Thymus (tissue), 11 donors: ENCODE measurements around the gene HMGCL. TPM values are rescaled to one million over a fixed set of nuclear protein-coding genes. Genes with fewer than 3 reads are reported as not detected.

Experiments used
- DNase-seq, 9 donors: peaks; one replicate each; pipeline ENCODE4 v3.0.0-alpha.2; 2013; ENCODE audit warnings: low spot score in 9 of 9, low read depth in 6 of 9, missing footprints in 1 of 9
- H3K27ac ChIP-seq, 2 donors: one replicate each; pipeline ENCODE4 v1.5.1; 2013; ENCODE audit warnings: control low read depth in 1 of 2, low read depth in 1 of 2, low read length in 1 of 2, mild to moderate bottlenecking in 1 of 2, moderate library complexity in 1 of 2
- H3K27me3 ChIP-seq, 2 donors: one replicate each; pipeline ENCODE4 v1.5.1; 2013; ENCODE audit warnings: low read length in 1 of 2; ENCODE audit not compliant: control insufficient read depth in 2 of 2, insufficient read depth in 1 of 2
- H3K36me3 ChIP-seq, 2 donors: one replicate each; pipeline ENCODE4 v1.5.1; 2013; ENCODE audit warnings: low read length in 1 of 2, mild to moderate bottlenecking in 1 of 2, moderate library complexity in 1 of 2; ENCODE audit not compliant: control insufficient read depth in 2 of 2, insufficient read depth in 2 of 2
- H3K4me1 ChIP-seq, 2 donors: one replicate each; pipeline ENCODE4 v1.5.1; 2013; ENCODE audit warnings: low read length in 2 of 2; ENCODE audit not compliant: control insufficient read depth in 2 of 2, insufficient read depth in 2 of 2
- H3K4me3 ChIP-seq, 2 donors: one replicate each; pipeline ENCODE4 v1.5.1; 2013; ENCODE audit warnings: low read length in 2 of 2, control low read depth in 1 of 2, mild to moderate bottlenecking in 1 of 2
- H3K9me3 ChIP-seq, 2 donors: one replicate each; pipeline ENCODE4 v1.5.1; 2013; ENCODE audit warnings: low read length in 1 of 2, mild to moderate bottlenecking in 1 of 2; ENCODE audit not compliant: control insufficient read depth in 2 of 2, insufficient read depth in 1 of 2
- WGBS: extraction: QIAGEN DNeasy Blood & Tissue Kit; methylation state at CpG from one replicate; pipeline ENCODE4 v1.1.7; 2013; 5-methylcytosine and 5-hydroxymethylcytosine counted together
- polyA plus RNA-seq: library from polyadenylated mRNA; stranded (reverse); fragments of 200-250 nt; gene quantifications from one replicate; pipeline ENCODE4 v1.2.3, GENCODE V29; 2013
- total RNA-seq: library from RNA; stranded (reverse); fragments of 120-200 nt; gene quantifications from one replicate; pipeline ENCODE4 v1.2.4, GENCODE V29; 2013
- donor health status: healthy.

HMGCL gene
- total and polyA plus RNA-seq, 2 donors = 34.2 to 41.6 TPM

DNA sequence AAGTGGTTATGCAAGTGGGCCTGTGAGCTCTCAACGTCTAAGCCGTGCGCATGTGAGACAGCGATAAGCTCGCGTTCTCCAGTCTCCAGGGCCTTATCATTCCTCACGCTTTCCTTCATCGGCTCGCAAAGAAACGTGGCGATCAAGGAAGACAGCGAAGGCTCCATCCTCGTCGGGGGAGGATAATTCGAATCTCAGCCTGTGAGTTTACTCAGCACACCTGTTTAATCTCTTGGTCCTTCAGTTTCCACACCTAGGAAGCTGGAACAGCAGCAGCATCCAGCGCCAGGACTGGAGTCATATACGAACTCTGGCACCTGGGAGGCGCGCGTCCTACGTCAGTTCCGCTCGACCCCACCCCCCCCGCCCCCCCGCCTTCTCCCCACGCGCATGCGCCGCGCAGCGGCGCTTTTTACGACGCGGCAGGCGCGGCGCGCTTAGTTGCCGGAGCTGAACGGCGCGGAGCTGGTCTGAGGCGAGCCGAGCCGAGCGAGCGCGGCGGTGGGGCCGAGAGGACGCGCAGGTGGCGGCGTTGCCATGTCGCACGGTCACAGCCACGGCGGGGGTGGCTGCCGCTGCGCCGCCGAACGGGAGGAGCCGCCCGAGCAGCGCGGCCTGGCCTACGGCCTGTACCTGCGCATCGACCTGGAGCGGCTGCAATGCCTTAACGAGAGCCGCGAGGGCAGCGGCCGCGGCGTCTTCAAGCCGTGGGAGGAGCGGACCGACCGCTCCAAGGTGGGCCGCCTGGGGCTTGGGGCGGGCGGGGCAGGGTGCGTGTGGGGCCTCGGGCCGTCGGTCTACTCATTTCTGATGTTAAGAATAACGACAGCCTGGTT, 47.0 kb downstream of the HMGCL start, which contains the start of gene PITHD1:
Gene PITHD1 (plus strand): TSS at position 440 of the 836 bp plus-strand sequence. CDS start 98 bp downstream, at position 538.
- H3K4me1 ChIP-seq = peaks cover 14 to 33% of the 10 kb centered on the region in 2 donors
- H3K27me3 ChIP-seq = no peaks in the 10 kb centered on the region
- H3K4me3 ChIP-seq = peak within 1 kb of the TSS; percentile 87 to 98
- H3K9me3 ChIP-seq = no peaks in the 10 kb centered on the region
- H3K27ac ChIP-seq = peak within 1 kb of the TSS; percentile 80 to 90
- peaks cover 0 to 15% of the 10 kb centered on the region in 2 donors for H3K36me3 ChIP-seq
- DNase-seq = peak; percentile 59 to 91 (median 75)
- under 1% methylated on average over 91 of the region's 91 CpGs for WGBS

DNA sequence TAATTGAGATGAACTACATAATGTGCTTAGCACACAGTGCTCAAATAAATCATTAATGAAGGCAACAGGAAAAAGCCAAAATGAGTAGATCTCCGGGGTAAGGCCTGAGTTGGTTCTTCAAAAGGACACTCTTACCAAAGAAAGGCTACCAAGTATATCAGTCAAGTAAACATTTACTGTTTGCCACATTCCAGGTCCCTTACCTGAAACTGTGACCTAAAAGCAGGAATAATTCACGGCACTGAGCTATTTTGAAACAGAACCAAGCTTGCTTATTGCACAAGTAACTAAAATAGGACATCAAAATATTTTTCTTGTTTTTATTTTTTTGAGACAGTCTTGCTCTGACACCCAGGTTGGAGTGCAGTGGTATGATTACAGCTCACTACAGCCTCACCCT, 49.0 kb downstream of the HMGCL start:
- Histone ChIP-seq H3K9me3 (no peaks in the 10 kb centered on the region), H3K27ac (no peak overlapping the region), H3K27me3 (no peaks in the 10 kb centered on the region), H3K4me3 (no peak overlapping the region), H3K4me1 (peaks cover 12 to 33% of the 10 kb centered on the region in 2 donors), H3K36me3 (peaks cover 0 to 8% of the 10 kb centered on the region in 2 donors)
- no peak for DNase-seq
- 87% methylated on average over 2 of the region's 2 CpGs for WGBS

GRCh38 chr1:23774174-23774880, 50.9 kb downstream of the HMGCL start:
- Histone ChIP-seq H3K4me3 (no peak overlapping the region), H3K27ac (peak overlapping the region; percentile 26 to 69), H3K27me3 (no peaks in the 10 kb centered on the region), H3K9me3 (no peaks in the 10 kb centered on the region), H3K36me3 (peaks cover 2 to 3% of the 10 kb centered on the region in 2 donors), H3K4me1 (peaks cover 8 to 28% of the 10 kb centered on the region in 2 donors)
- WGBS = 93% methylated on average over 6 of the region's 6 CpGs
- peak in 1 of 9 donors; percentile 19 for DNase-seq

GRCh38 chr1:23772854-23773242, 52.4 kb downstream of the HMGCL start:
- WGBS = 94% methylated on average over 10 of the region's 10 CpGs
- Histone ChIP-seq H3K4me1 (peaks cover 4 to 21% of the 10 kb centered on the region in 2 donors), H3K27me3 (no peaks in the 10 kb centered on the region), H3K4me3 (no peak overlapping the region), H3K36me3 (peaks cover 6% of the 10 kb centered on the region in 2 donors), H3K9me3 (no peaks in the 10 kb centered on the region), H3K27ac (no peak overlapping the region)
- DNase-seq = no peak

DNA sequence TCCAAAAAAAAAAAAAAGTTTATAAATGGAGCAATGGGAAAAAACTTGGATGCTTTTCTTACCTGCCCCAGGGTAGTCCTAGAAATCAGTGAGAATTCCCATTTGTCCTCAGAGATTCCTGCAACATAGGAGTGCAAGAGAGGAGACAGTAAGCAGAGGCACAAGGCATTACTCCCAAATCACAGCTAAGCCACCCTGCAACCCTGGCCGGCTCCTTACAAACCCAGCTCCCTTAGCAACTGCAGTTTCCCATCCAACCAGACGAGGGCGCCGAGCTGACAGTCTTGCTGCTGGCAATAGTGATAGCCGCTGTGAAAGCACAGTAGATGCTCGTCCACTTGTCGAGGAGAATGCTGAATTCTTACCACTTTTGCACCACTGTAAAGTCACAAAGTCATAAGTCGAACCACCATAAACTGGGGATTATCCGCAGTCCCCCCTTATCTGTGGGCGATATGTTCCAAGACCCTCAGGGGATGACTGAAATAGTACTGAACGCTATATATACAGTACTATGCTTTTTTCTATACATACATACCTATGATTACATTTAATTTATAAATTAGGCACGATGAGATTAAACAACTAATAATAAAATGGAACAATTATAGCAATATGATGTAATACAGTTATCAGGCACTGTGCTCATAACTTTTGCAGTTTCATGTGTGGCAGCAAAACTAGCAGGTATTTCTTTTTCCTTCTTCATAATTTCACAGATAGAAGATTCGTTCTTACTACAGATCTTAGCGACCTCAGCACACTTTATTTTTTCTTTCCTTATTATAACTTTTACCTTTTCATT, 53.0 kb downstream of the HMGCL start:
- no peaks in the 10 kb centered on the region for H3K9me3 ChIP-seq
- H3K36me3 ChIP-seq = peaks cover 6% of the 10 kb centered on the region in 2 donors
- H3K27ac ChIP-seq = no peak overlapping the region
- H3K4me3 ChIP-seq = no peak overlapping the region
- H3K4me1 ChIP-seq = peaks cover 2 to 15% of the 10 kb centered on the region in 2 donors
- peak in 8 of 9 donors; percentile 53 to 86 (median 75) for DNase-seq
- 28% methylated on average over 14 of the region's 14 CpGs for WGBS
- no peaks in the 10 kb centered on the region for H3K27me3 ChIP-seq

- DNase-seq = no peak
- WGBS = 98% methylated on average over 5 of the region's 5 CpGs
- peaks cover 16 to 20% of the 10 kb centered on the region in 2 donors for H3K36me3 ChIP-seq
These were observed 56.5 kb downstream of the HMGCL start for GRCh38 chr1:23768733-23769132.

DNA sequence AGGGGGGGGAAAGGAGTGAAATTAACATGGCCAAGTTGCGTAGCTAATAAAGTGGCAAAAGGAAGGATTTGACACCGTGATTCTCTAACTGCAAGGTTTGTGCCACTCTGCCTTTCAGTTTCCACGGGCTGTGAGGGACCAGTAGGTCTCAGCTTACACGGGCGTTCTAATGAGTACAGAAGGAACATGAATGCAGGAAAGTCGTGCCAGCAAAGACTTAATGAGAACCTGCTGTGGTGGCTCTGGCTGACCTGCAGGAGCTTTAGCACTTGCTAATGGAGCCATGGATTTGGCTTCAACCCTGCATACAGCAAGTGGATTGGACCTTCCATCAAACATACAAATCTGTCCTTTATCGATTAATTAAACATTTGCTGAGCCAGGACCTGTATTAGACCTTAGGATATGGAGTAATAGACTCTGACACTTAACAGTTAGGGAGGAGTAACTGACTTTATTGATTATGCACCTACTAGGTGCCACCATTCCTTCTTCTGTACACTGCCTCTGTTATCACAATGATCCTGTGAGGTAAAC, 62.1 kb downstream of the HMGCL start:
- Histone ChIP-seq H3K27me3 (no peaks in the 10 kb centered on the region), H3K36me3 (peaks cover 51 to 54% of the 10 kb centered on the region in 2 donors), H3K4me3 (no peak overlapping the region), H3K9me3 (no peaks in the 10 kb centered on the region), H3K4me1 (no peaks in the 10 kb centered on the region), H3K27ac (no peak overlapping the region)
- 99% methylated on average over 7 of the region's 7 CpGs for WGBS
- DNase-seq = no peak

More at GRCh38 chr1:23768733-23769132, 56.5 kb downstream of the HMGCL start:
- Histone ChIP-seq H3K4me1 (peaks cover 0 to 3% of the 10 kb centered on the region in 2 donors), H3K27me3 (no peaks in the 10 kb centered on the region), H3K4me3 (no peak overlapping the region), H3K9me3 (no peaks in the 10 kb centered on the region), H3K27ac (no peak overlapping the region)

- Histone ChIP-seq H3K4me3 (no peak overlapping the region), H3K27ac (no peak overlapping the region), H3K36me3 (peaks cover 75 to 79% of the 10 kb centered on the region in 2 donors), H3K4me1 (no peaks in the 10 kb centered on the region), H3K9me3 (no peaks in the 10 kb centered on the region), H3K27me3 (no peaks in the 10 kb centered on the region)
- 96% methylated on average over 4 of the region's 4 CpGs for WGBS
- no peak for DNase-seq
These were observed 66.0 kb downstream of the HMGCL start for GRCh38 chr1:23759277-23759676.
